PFSK-1 (cell line): Measurements from ENCODE around the gene RASGRP3.

ENCODE experiments used
- FOXP2 ChIP-seq: optimal IDR thresholded peaks from 2 replicates; pipeline ENCODE3; 2011; ENCODE audit warnings: borderline replicate concordance, control low read depth, inconsistent platforms; ENCODE audit not compliant: insufficient read depth; ENCODE audit errors: extremely low read length, extremely low read depth
- POLR2AphosphoS5 ChIP-seq: IDR thresholded peaks from 2 replicates; pipeline ENCODE4 v1.6.1; 2012; ENCODE audit warnings: low read depth, mild to moderate bottlenecking, control low read depth, low read length, moderate library complexity
- SIN3A ChIP-seq: IDR thresholded peaks from 2 replicates; pipeline ENCODE4 v1.6.1; 2012; ENCODE audit warnings: mild to moderate bottlenecking, low read length, moderate library complexity, borderline replicate concordance; ENCODE audit not compliant: insufficient read depth
- TAF1 ChIP-seq: IDR thresholded peaks from 2 replicates; pipeline ENCODE4 v1.6.1; 2012; ENCODE audit warnings: low read length, control low read depth, borderline replicate concordance; ENCODE audit not compliant: insufficient read depth
- TF ChIP-seq, protein P1 (sequence below), 2 experiments: IDR thresholded peaks; 2 replicates each; pipeline versions ENCODE4 v1.6.1 to v1.8.0; 2011 to 2012; ENCODE audit warnings: low read depth in 2 of 2, low read length in 2 of 2, control low read depth in 1 of 2, inconsistent platforms in 1 of 2, mild to moderate bottlenecking in 1 of 2, moderate library complexity in 1 of 2; ENCODE audit not compliant: insufficient read depth in 1 of 2

Gene RASGRP3

GRCh38 chr2:33577084-33577483 is 100.6 kb downstream of the RASGRP3 start:
- no peak for TF ChIP-seq SIN3A

- TF ChIP-seq POLR2AphosphoS5 (no peak), FOXP2 (no peak), SIN3A (no peak), TAF1 (no peak)
- TF ChIP-seq, protein P1, sequence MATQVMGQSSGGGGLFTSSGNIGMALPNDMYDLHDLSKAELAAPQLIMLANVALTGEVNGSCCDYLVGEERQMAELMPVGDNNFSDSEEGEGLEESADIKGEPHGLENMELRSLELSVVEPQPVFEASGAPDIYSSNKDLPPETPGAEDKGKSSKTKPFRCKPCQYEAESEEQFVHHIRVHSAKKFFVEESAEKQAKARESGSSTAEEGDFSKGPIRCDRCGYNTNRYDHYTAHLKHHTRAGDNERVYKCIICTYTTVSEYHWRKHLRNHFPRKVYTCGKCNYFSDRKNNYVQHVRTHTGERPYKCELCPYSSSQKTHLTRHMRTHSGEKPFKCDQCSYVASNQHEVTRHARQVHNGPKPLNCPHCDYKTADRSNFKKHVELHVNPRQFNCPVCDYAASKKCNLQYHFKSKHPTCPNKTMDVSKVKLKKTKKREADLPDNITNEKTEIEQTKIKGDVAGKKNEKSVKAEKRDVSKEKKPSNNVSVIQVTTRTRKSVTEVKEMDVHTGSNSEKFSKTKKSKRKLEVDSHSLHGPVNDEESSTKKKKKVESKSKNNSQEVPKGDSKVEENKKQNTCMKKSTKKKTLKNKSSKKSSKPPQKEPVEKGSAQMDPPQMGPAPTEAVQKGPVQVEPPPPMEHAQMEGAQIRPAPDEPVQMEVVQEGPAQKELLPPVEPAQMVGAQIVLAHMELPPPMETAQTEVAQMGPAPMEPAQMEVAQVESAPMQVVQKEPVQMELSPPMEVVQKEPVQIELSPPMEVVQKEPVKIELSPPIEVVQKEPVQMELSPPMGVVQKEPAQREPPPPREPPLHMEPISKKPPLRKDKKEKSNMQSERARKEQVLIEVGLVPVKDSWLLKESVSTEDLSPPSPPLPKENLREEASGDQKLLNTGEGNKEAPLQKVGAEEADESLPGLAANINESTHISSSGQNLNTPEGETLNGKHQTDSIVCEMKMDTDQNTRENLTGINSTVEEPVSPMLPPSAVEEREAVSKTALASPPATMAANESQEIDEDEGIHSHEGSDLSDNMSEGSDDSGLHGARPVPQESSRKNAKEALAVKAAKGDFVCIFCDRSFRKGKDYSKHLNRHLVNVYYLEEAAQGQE (IDR thresholded peaks at IDR 0.05; ENCODE audit: insufficient read depth in 1 of 2, low read depth in 2 of 2, low read length in 2 of 2) = no peak
Measured at GRCh38 chr2:33577668-33578067, 101.2 kb downstream of the RASGRP3 start.

DNA sequence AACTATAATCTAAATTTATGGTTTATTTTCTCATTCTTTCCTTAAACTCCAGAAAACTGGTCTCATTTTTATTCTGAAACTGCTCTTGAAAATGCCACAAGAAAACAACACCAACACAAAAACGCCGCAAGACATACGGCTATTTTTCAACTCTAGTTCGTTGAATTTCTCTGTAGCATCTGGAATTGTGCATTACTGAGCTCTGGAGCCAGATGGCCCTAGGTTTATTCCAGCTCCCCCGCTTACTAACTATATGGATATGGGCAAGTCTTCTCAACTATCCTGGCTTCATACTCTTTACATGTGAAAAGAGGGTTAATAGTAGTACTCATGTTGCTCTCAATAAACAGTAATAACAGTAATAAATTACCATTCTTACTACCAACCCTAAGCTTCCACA is 102.8 kb downstream of the RASGRP3 start:
- TF ChIP-seq SIN3A = no peak
- no peak for TF ChIP-seq FOXP2
- TF ChIP-seq POLR2AphosphoS5 = no peak
- TF ChIP-seq TAF1 = no peak
- TF ChIP-seq, protein P1 (IDR thresholded peaks at IDR 0.05; ENCODE audit: insufficient read depth in 1 of 2, low read depth in 2 of 2, low read length in 2 of 2) = no peak

DNA sequence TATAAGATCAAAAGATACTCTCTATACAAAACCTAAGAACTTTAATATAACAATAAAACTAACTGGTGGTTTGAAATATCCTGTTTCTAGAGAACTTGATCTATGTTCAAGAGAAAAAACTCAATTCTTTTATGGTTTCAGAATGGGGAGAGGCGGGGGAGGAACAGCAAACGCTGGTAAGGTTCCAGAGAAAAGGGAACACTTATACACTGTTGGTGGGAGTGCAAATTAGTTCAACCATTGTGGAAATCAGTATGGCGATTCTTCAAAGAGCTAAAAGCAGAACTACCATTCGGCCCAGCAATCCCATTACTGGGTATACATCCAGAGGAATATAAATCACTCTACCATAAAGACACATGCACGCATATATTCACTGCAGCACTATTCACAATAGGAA is 105.4 kb downstream of the RASGRP3 start:
- no peak for TF ChIP-seq SIN3A

DNA sequence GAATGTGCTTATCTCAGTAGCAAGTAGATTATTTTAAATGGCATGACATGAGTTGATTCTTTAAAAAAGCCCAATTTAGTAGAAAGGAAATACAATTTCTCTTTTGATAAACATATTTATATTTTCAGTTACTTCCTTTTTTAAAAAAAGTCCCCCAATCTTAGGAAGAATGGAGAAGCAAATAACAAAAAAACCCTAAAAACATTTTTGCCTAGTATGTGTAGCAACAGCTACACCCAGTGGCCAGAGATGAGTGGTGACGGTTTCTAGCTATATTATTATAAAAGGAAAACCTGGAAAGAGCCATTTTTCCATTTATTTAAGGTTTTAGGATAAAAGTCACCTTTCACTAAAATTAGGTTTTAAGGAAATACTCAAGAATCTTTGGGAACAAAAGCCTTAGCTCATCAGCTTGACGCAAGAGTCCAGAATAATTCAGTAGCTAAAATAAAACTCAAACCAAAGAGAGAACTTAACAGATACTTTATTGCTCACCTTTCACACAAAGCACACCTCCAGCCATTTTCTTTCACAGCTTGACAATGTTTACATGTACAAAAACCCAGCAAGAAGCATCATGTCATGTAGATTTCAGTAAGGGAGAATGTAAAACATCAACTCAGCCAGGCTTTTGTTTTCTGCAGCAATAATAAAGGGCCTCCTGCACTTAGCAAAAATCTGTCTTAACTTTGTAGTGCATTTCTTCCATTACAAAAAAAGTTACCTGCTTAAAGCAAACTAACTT is 106.9 kb downstream of the RASGRP3 start:
- TF ChIP-seq SIN3A (no peak), FOXP2 (no peak), POLR2AphosphoS5 (no peak), TAF1 (no peak)
- TF ChIP-seq, protein P1 (IDR thresholded peaks at IDR 0.05; ENCODE audit: insufficient read depth in 1 of 2, low read depth in 2 of 2, low read length in 2 of 2) = no peak

DNA sequence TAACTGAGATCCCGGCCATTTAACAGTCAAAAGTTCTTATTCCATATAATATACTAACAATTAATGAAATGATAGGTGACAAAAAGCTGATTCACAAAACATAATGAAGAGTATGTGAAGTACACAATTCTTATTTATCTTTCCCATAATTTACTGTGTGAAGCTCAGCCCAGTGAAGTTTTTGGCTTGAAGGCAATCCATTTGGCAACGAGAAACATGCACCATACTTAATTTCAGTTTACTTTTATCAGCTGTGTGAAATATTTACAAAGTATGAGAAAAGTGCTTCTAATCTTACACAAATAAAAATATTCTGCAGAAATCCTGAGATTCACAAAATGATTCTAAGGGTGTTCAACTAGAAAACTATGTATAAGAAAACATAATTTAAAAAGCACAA is 110.3 kb downstream of the RASGRP3 start:
- TF ChIP-seq POLR2AphosphoS5 = no peak
- no peak for TF ChIP-seq TAF1
- no peak for TF ChIP-seq SIN3A
- no peak for TF ChIP-seq FOXP2
- TF ChIP-seq, protein P1 (IDR thresholded peaks at IDR 0.05; ENCODE audit: insufficient read depth in 1 of 2, low read depth in 2 of 2, low read length in 2 of 2) = no peak
